C4-2B (cell line): Measurements from ENCODE around the gene GAA.

Experiments
- H3K27ac ChIP-seq: fragments of 450-650 bp; 2 replicates; pipeline ENCODE4 v1.5.1; 2017
- CTCF ChIP-seq: fragments of 450-650 bp; conservative IDR thresholded peaks from 2 replicates; pipeline ENCODE4 v1.5.1; 2017; ENCODE audit warnings: mild to moderate bottlenecking
- ZFX ChIP-seq: fragments of 450-650 bp; IDR thresholded peaks from 2 replicates; pipeline ENCODE4 v1.6.1; 2017

The GAA gene

DNA sequence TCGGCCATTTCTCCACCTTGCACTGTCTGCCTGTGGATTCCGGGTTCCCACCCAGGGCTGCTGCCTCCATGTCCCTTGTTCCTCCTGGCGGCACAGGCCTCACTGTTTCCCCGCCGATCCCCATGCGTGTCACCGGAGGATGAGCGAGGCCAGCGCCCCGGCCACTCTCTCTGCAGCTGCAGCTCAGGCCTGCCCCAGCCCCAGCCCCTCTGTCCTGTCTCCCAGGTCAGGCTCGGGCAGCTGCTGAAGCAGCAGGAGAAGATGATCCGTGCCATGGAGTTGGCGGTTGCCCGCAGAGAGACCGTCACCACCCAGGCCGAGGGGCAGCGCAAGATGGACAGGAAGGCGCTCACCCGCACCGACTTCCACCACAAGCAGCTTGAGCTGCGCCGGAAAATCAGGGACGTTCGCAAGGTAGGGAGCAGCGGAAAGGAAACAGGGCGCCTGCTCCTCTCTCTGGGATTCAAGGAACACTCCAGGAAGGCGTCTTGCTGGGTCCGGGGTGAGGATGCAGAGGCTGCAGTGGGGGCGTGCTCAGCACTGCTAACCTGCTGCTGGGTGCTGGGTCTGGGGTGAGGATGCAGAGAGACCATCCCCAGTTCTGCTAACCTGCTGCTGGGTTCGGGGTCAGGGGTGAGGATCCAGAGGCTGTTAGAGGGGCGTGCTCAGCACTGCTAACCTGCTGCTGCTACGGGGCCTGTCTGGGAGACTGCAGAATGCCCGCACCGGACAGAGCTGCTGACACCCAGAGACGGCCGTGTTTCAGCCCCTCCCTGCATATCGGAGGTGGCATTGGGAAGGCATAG lies 6.1 kb upstream of the GAA start:
- TF ChIP-seq CTCF, result no peak
- no peak for TF ChIP-seq ZFX
- H3K27ac ChIP-seq, result no peak overlapping the region

DNA sequence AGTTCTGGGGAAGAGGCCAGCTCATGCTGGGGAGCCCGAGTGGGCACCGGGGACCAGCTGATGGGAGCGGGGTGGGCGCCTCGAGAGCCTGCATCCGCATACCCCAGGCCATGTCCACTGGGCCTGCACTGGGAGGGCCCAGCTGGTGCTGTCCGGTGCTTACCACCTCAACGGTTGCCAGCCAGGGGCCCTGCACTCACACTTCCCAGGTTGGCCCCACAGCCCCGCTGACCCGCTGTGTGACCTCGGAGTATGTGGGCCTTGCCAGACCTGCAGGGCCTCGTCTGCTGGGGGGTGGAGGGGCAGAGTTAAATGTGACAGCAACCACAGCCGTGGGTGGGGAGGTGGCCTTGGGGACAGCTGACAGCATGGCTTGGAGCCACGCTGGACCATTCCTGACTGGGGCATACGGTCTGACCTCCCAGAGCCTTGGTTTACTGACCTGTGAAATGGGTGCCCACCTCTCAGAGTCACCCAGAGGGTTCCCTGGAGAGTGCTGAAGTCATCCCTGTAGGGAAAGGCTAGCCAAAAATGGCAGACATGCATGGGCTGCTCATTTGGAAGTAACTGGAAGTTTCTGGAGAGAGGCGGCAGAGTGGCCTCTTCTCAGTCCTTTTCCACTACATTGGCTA lies 5.4 kb upstream of the GAA start:
- TF ChIP-seq CTCF, result no peak
- no peak for TF ChIP-seq ZFX
- H3K27ac ChIP-seq, result no peak overlapping the region

DNA sequence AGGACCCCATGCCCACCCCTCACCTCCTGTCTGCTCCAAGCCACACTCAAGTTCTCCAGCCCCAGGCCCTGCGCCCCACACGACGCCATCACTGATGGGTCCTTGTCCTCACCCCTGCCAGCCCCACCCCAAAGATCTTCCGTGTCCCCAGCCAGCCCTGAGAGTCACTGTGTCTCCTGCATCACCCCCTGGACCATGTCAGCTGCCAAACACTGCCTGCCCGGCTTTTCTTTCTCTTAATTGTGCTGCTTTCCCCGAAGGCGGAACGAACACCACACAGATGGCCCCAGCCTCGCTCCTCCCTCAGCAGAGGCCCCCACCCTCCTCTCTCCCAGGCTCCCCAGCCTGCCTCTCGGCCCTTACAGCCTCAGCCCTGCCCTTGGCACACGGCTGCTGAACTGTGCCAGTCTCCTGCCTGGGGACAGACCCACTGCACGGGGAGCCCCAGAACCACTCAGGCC lies 4.8 kb upstream of the GAA start:
- no peak overlapping the region for H3K27ac ChIP-seq
- no peak for TF ChIP-seq CTCF
- no peak for TF ChIP-seq ZFX

GRCh38 chr17:80097127-80097621 lies 4.2 kb upstream of the GAA start:
- no peak for TF ChIP-seq CTCF
- TF ChIP-seq ZFX, result no peak
- H3K27ac ChIP-seq, result no peak overlapping the region

DNA sequence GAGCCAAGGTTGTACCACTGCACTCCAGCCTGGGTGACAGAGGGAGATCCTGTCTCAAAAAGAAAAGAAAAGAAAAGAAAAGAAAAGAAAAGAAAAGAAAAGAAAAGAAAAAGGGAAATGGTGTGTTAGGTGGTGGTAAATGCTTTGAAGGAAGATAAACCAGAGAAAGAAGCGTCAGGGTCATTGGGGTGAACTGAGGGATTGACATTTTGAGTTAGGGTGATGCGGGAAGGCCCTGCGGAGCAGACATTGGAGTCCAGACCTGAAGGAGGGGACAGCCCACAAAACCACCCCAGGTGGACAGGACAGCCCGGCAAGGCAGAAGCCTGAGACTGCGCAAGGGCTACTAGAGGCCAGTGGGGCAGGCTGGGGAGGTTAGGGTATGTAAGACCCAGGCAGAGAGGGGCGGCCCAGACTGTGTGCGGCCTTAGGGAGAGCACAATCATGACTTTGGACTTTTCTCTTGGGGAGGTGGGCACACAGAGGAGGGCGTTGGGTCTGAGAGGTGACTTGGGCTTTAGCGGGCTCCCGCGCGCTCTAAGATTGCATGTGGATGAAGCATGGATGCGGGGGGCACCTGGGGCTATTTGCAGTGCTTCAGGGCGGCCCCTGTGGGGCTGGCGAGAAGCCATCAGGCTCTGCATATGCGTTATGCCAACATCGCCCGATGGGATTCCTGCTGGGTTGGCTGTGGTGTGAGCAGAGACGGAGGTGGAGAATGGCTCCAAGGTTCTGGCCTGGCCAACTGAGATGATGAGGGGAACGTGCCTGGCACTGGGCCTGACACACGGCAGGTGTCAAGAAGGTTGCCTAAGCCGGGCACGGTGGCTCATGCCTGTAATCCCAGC lies 3.3 kb upstream of the GAA start:
- no peak overlapping the region for H3K27ac ChIP-seq
- TF ChIP-seq ZFX (no peak), CTCF (no peak)

DNA sequence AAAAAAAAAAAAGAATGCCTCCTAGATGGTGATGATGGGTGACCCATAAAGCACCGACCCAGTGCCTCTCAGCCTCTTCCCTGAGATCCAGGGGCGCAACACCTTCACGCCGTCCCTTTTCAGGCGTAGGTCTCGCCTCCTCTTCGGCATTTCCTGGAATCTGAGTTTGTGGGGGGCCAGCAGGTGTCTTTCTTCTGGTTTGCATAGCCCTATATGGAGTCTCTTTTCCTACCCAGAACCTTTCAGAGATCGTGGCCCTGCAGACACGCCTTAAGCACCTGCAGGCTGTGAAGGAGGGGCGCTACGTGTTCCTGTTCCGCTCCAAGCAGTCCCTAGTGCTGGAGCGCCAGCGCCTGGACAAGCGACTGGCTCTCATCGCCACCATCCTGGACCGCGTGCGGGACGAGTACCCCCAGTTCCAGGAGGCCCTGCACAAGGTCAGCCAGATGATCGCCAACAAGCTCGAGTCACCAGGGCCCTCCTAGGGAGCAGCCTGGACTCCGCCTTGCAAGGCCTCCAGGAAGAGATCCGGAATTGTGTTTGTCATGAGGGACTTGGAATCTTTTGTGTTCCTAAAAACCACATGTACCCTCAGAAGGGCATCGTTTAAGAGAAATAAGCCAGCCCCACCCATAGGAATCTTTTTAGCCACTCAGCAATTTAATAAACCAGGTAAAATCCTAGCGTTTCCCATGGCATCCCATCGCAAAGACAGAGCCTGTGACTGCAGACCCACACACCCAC lies 1.9 kb upstream of the GAA start:
- no peak overlapping the region for H3K27ac ChIP-seq
- TF ChIP-seq ZFX (no peak), CTCF (no peak)
